Mesenchymal stem cell (in vitro differentiated cells and primary cell): ENCODE data around the gene ZDHHC21.

Source experiments
- DNase-seq: peaks from one replicate; pipeline ENCODE4 v3.0.0-alpha.2; 2013
- H2AFZ ChIP-seq: one replicate; pipeline ENCODE4 v1.6.1; 2013; ENCODE audit warnings: low read depth, mild to moderate bottlenecking, control low read depth, inconsistent platforms, low read length, moderate library complexity
- H2AK5ac ChIP-seq: 2 replicates; pipeline ENCODE4 v1.6.1; 2013; ENCODE audit warnings: low read length, moderate library complexity, mild to moderate bottlenecking, inconsistent platforms; ENCODE audit not compliant: severe bottlenecking
- H2BK120ac ChIP-seq: one replicate; pipeline ENCODE4 v1.6.1; 2013; ENCODE audit warnings: low read depth, mild to moderate bottlenecking, inconsistent platforms, low read length, moderate library complexity
- H2BK12ac ChIP-seq, 2 experiments: one replicate each; pipeline ENCODE4 v1.6.1; 2013; ENCODE audit warnings: inconsistent platforms in 2 of 2, low read length in 2 of 2, mild to moderate bottlenecking in 2 of 2, moderate library complexity in 2 of 2, control low read depth in 1 of 2
- H2BK15ac ChIP-seq: one replicate; pipeline ENCODE4 v1.6.1; 2013; ENCODE audit warnings: mild to moderate bottlenecking, low read depth, inconsistent platforms; ENCODE audit not compliant: poor library complexity, severe bottlenecking
- H2BK5ac ChIP-seq: 2 replicates; pipeline ENCODE4 v1.6.1; 2013; ENCODE audit warnings: low read depth, mild to moderate bottlenecking, low read length, control low read depth, inconsistent platforms; ENCODE audit not compliant: poor library complexity, severe bottlenecking
- H3K14ac ChIP-seq, 2 experiments: one replicate each; pipeline ENCODE4 v1.6.1; 2013; ENCODE audit warnings: inconsistent platforms in 2 of 2, low read length in 2 of 2, control low read depth in 1 of 2, mild to moderate bottlenecking in 1 of 2, moderate library complexity in 1 of 2
- H3K18ac ChIP-seq, 2 experiments: one replicate each; pipeline ENCODE4 v1.6.1; 2013; ENCODE audit warnings: inconsistent platforms in 2 of 2, low read length in 2 of 2, control low read depth in 1 of 2, low read depth in 1 of 2, mild to moderate bottlenecking in 1 of 2
- H3K23ac ChIP-seq, 2 experiments: one replicate each; pipeline ENCODE4 v1.6.1; 2013; ENCODE audit warnings: inconsistent platforms in 2 of 2, low read length in 2 of 2, mild to moderate bottlenecking in 2 of 2, moderate library complexity in 2 of 2, control low read depth in 1 of 2
- H3K27ac ChIP-seq: 2 replicates; pipeline ENCODE4 v1.5.1; 2013; ENCODE audit warnings: mild to moderate bottlenecking, moderate library complexity, low read length, control low read depth, inconsistent platforms; ENCODE audit not compliant: poor library complexity, severe bottlenecking
- H3K27me3 ChIP-seq, 2 experiments: 2 replicates each; pipeline versions ENCODE4 v1.6.1 to v1.7.0; 2013; ENCODE audit warnings: low read length in 2 of 2, mild to moderate bottlenecking in 2 of 2, moderate library complexity in 2 of 2, control low read depth in 1 of 2, inconsistent platforms in 1 of 2; ENCODE audit not compliant: control insufficient read depth in 1 of 2, insufficient read depth in 1 of 2
- H3K36me3 ChIP-seq, 2 experiments: 2 replicates each; pipeline versions ENCODE4 v1.6.1 to v1.7.0; 2013; ENCODE audit warnings: low read length in 2 of 2, control low read depth in 1 of 2, inconsistent platforms in 1 of 2, low read depth in 1 of 2, mild to moderate bottlenecking in 1 of 2; ENCODE audit not compliant: insufficient read depth in 2 of 2, control insufficient read depth in 1 of 2
- H3K4ac ChIP-seq, 2 experiments: one replicate each; pipeline ENCODE4 v1.6.1; 2013; ENCODE audit warnings: inconsistent platforms in 2 of 2, low read length in 2 of 2, mild to moderate bottlenecking in 2 of 2, moderate library complexity in 2 of 2, control low read depth in 1 of 2, low read depth in 1 of 2
- H3K4me1 ChIP-seq: 2 replicates; pipeline ENCODE4 v1.6.1; 2013; ENCODE audit warnings: low read depth, low read length, control low read depth; ENCODE audit not compliant: control insufficient read depth, insufficient read depth
- H3K4me2 ChIP-seq: 2 replicates; pipeline ENCODE4 v1.6.1; 2013; ENCODE audit warnings: low read length, mild to moderate bottlenecking, inconsistent platforms; ENCODE audit not compliant: poor library complexity, severe bottlenecking
- H3K4me3 ChIP-seq, 2 experiments: 2 replicates each; pipeline versions ENCODE4 v1.5.1 to v1.7.0; 2013; ENCODE audit warnings: low read length in 2 of 2, mild to moderate bottlenecking in 2 of 2, control low read depth in 1 of 2, low read depth in 1 of 2; ENCODE audit not compliant: insufficient read depth in 1 of 2
- H3K79me1 ChIP-seq: replicated peaks from 2 replicates; pipeline ENCODE4 v1.6.1; 2013; ENCODE audit warnings: mild to moderate bottlenecking, control low read depth, low read length, inconsistent platforms; ENCODE audit not compliant: poor library complexity, severe bottlenecking
- H3K9ac ChIP-seq: 2 replicates; pipeline ENCODE4 v1.7.0; 2013; ENCODE audit warnings: mild to moderate bottlenecking, low read length, moderate library complexity
- H3K9me3 ChIP-seq: 2 replicates; pipeline ENCODE4 v1.7.0; 2013; ENCODE audit warnings: mild to moderate bottlenecking, low read length; ENCODE audit not compliant: control insufficient read depth
- H4K8ac ChIP-seq: one replicate; pipeline ENCODE4 v1.6.1; 2013; ENCODE audit warnings: inconsistent platforms, mild to moderate bottlenecking, low read length, moderate library complexity
- H4K91ac ChIP-seq: one replicate; pipeline ENCODE4 v1.6.1; 2013; ENCODE audit warnings: mild to moderate bottlenecking, low read length, inconsistent platforms
- WGBS: methylation state at CpG from one replicate; pipeline ENCODE4 v1.1.7; 2013; ENCODE audit warnings: mixed read lengths; 5-methylcytosine and 5-hydroxymethylcytosine counted together

ZDHHC21 gene

DNA sequence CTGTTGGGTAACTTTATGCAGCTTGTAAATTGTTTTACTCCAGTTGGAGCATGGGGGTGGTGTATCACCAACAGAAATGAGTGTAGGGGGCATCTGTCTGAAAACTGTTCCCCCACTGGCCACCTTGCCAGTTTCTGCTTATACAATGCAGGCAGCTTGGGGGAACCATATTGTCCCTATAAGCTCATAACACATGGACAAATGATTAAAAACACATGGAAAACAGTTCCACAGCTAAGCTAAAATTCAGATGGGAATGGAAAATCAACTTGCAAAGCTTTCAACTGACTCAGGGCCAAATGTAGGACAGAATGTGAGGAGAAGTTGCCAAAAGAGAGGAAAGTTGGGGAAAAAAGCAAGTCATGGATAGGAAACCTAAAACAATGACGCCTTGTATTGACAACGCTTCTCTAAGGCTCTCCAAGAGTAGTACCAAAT, 37.2 kb upstream of the ZDHHC21 start:
- Histone ChIP-seq H3K18ac (no peak overlapping the region), H3K9me3 (no peaks in the 10 kb centered on the region), H3K27ac (no peak overlapping the region), H3K4me1 (no peaks in the 10 kb centered on the region), H3K23ac (no peak overlapping the region), H3K36me3 (no peaks in the 10 kb centered on the region), H2AK5ac (no peak overlapping the region), H3K27me3 (no peaks in the 10 kb centered on the region), H3K79me1 (no peaks in the 10 kb centered on the region), H2BK5ac (no peak overlapping the region), H3K4ac (no peak overlapping the region), H3K4me3 (no peak overlapping the region), H2BK15ac (no peak overlapping the region), H3K9ac (no peak overlapping the region), H2AFZ (no peak overlapping the region), H3K4me2 (no peak overlapping the region), H4K91ac (no peak overlapping the region), H3K14ac (no peak overlapping the region), H2BK12ac (no peak overlapping the region), H2BK120ac (no peak overlapping the region), H4K8ac (no peak overlapping the region)
- DNase-seq, result no peak
- 100% methylated on average over 2 of the region's 2 CpGs for WGBS

DNA sequence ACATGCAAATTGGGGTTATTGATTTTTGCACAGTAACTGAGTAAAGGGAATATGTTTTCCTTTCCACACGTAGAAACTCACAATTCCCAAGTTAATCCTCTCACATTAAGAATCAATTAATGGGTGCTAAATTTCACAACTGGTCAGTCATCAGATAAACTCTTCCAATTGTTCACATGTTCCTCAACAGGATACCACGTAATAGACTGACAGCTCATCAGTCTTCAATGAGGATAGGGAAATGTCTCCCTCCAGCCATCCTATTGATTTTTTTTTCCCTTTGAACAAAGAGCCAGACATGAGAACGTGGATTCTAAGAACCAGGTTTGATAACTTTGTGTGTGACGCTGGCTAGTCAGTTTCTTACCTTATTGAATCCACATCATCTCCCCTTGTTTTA, 30.1 kb upstream of the ZDHHC21 start:
- WGBS, result 14% methylated on average over 4 of the region's 4 CpGs
- no peaks in the 10 kb centered on the region for H3K9me3 ChIP-seq

DNA sequence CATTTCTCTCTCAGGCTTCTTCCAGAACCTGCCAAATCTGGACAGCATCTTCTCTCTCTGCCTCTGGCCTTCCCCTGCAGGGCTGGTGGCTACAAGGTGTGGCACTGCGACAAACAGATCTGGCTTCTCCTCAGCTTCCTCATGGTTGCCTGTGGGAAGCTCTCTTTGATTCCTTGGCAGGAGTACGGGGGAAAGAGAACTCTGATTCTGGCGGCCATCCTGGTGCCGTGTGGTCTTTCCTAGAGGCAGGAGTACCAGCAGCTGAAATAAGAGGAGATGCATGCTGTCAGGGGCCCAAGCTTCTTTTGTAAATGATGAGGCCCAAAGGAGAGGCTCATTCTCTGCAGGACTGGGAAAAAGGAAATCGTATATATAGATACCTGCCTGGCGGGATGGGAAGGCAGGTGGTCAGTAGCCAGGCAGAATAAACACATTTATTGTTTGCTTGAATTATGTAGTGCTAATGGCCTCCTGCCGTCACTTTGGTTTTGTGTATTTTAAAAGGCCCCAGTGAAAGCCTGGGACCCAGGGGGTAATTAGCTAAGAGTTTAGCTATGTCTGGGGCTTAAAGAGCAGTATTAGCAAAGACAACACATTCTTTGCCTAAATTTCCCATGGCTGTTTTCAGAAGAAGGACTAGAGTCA, 29.3 kb upstream of the ZDHHC21 start, which contains the start of gene CER1:
CER1 (minus strand) TSS at position 343 of the 645 bp plus-strand sequence; CDS start at position 282, 61 bp downstream.
- Histone ChIP-seq H2BK120ac (no peak within 1 kb of the TSS), H3K18ac (no peak within 1 kb of the TSS), H2AK5ac (no peak within 1 kb of the TSS), H4K91ac (no peak within 1 kb of the TSS), H2AFZ (no peak within 1 kb of the TSS), H2BK5ac (no peak within 1 kb of the TSS), H3K9ac (no peak within 1 kb of the TSS), H3K23ac (no peak within 1 kb of the TSS), H3K79me1 (no peaks in the 10 kb centered on the region), H3K4me2 (no peak within 1 kb of the TSS), H3K27me3 (peaks cover 3 to 19% of the 10 kb centered on the region in 2 experiments), H2BK12ac (no peak within 1 kb of the TSS), H3K14ac (no peak within 1 kb of the TSS), H3K4me3 (no peak within 1 kb of the TSS), H2BK15ac (no peak within 1 kb of the TSS), H3K9me3 (no peaks in the 10 kb centered on the region), H3K4ac (no peak within 1 kb of the TSS), H3K36me3 (no peaks in the 10 kb centered on the region), H3K27ac (no peak within 1 kb of the TSS), H4K8ac (no peak within 1 kb of the TSS), H3K4me1 (peaks cover 1% of the 10 kb centered on the region)
- no peak for DNase-seq
- WGBS, result 29% methylated on average over 7 of the region's 7 CpGs

More for the DNA sequence above, 30.1 kb upstream of the ZDHHC21 start:
- Histone ChIP-seq H3K23ac (no peak overlapping the region), H3K36me3 (no peaks in the 10 kb centered on the region), H3K4ac (no peak overlapping the region), H3K79me1 (no peaks in the 10 kb centered on the region), H2BK120ac (no peak overlapping the region), H3K27ac (no peak overlapping the region), H3K18ac (no peak overlapping the region), H3K4me1 (peaks cover 1% of the 10 kb centered on the region), H3K27me3 (peaks cover 3 to 19% of the 10 kb centered on the region in 2 experiments), H2AK5ac (no peak overlapping the region), H2AFZ (no peak overlapping the region), H4K91ac (no peak overlapping the region), H2BK15ac (no peak overlapping the region), H4K8ac (no peak overlapping the region), H2BK5ac (no peak overlapping the region), H2BK12ac (no peak overlapping the region), H3K9ac (no peak overlapping the region), H3K4me3 (no peak overlapping the region), H3K4me2 (no peak overlapping the region), H3K14ac (no peak overlapping the region)
- no peak for DNase-seq

DNA sequence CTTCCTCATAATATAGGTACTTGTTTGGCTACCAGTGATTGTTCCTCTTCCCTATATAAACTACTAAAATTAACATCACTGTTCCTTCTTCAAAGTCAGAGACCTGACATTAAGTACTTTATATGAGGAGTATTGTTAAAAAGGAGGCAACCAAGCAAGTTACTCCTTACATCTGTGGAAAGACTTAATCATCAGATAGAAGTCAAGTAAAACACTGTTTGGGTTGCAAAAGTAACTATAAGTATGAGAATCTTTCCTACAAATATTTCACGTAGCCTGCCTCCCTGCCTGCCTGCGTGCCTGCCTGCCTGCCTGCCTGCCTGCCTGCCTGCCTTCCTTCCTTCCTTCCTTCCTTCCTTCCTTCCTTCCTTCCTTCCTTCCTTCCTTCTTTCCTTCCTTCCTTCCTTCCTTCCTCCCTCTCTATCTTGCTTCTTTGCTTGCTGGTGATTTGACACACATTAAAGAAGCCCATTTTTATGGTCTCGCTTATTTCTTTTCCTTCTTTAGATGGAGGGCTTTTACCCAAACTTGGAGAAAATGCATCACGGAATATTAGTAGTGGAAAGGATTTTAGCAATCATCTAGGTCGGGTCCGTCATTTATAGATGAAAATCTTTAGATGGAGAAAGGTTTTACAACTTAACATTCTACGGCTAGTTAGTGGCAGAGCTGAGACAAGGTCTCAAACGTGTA, 26.1 kb upstream of the ZDHHC21 start:
- no peak for DNase-seq
- H2BK120ac ChIP-seq, result no peak overlapping the region

More for the DNA sequence above, 26.1 kb upstream of the ZDHHC21 start:
- Histone ChIP-seq H2BK5ac (no peak overlapping the region), H3K27ac (no peak overlapping the region), H2AK5ac (no peak overlapping the region), H3K36me3 (no peaks in the 10 kb centered on the region), H3K23ac (no peak overlapping the region), H2AFZ (no peak overlapping the region), H3K4me1 (peaks cover 1% of the 10 kb centered on the region), H3K4me3 (no peak overlapping the region), H3K4ac (no peak overlapping the region), H3K9me3 (no peaks in the 10 kb centered on the region), H3K4me2 (no peak overlapping the region), H2BK15ac (no peak overlapping the region), H3K14ac (no peak overlapping the region), H4K91ac (no peak overlapping the region), H3K79me1 (no peaks in the 10 kb centered on the region), H3K18ac (no peak overlapping the region), H2BK12ac (no peak overlapping the region), H3K27me3 (peaks cover 3 to 19% of the 10 kb centered on the region in 2 experiments), H4K8ac (no peak overlapping the region), H3K9ac (no peak overlapping the region)
- 94% methylated on average over 8 of the region's 8 CpGs for WGBS
